OCI-LY3 (cell line): ENCODE data around the gene KAT6B.

Experiments used
- H2AFZ ChIP-seq: fragments of 200-600, 300-600 bp; shearing (Covaris generic); 2 replicates; pipeline ENCODE4 v1.6.0; 2014; ENCODE audit warnings: antibody characterized with exemption, low read depth, low read length
- H3K27ac ChIP-seq: fragments of 200-600, 300-600 bp; sonication (generic); 2 replicates; pipeline ENCODE4 v1.5.1; 2014; ENCODE audit warnings: mild to moderate bottlenecking, low read length, moderate library complexity, mixed read lengths
- H3K27me3 ChIP-seq: fragments of 200-600, 300-600 bp; sonication (generic); 2 replicates; pipeline ENCODE4 v1.6.1; 2014; ENCODE audit warnings: low read depth, low read length, mixed read lengths
- H3K36me3 ChIP-seq: fragments of 200-600, 300-600 bp; sonication (generic); replicated peaks from 2 replicates; pipeline ENCODE3; 2014; ENCODE audit warnings: low read depth, low read length, mixed read lengths
- H3K4me1 ChIP-seq: fragments of 300-600, 200-600 bp; sonication (generic); 2 replicates; pipeline ENCODE4 v1.6.1; 2014; ENCODE audit warnings: low read length, mixed read lengths
- H3K4me2 ChIP-seq: fragments of 200-600, 300-600 bp; sonication (generic); 2 replicates; pipeline ENCODE4 v1.6.1; 2014; ENCODE audit warnings: low read length, mixed read lengths
- H3K4me3 ChIP-seq: fragments of 300-600, 200-600 bp; sonication (generic); 2 replicates; pipeline ENCODE4 v1.5.1; 2014; ENCODE audit warnings: antibody characterized with exemption, mild to moderate bottlenecking, low read length, moderate library complexity
- H3K79me2 ChIP-seq: fragments of 300-600, 200-600 bp; shearing (Covaris generic); 2 replicates; pipeline ENCODE4 v1.6.1; 2014; ENCODE audit warnings: mild to moderate bottlenecking, low read length, mixed read lengths
- H3K9ac ChIP-seq: fragments of 300-600, 200-600 bp; shearing (Covaris generic); 2 replicates; pipeline ENCODE4 v1.6.0; 2014; ENCODE audit warnings: mild to moderate bottlenecking, low read length, moderate library complexity
- H3K9me3 ChIP-seq: fragments of 200-600, 300-600 bp; shearing (Covaris generic); 2 replicates; pipeline ENCODE4 v1.6.1; 2014; ENCODE audit warnings: low read length, mixed read lengths; ENCODE audit not compliant: insufficient read depth
- H4K20me1 ChIP-seq: fragments of 200-600, 300-600 bp; sonication (generic); 2 replicates; pipeline ENCODE4 v1.6.1; 2016; ENCODE audit warnings: low read length, mixed read lengths; ENCODE audit not compliant: insufficient read depth
- CTCF ChIP-seq: fragments of 200-600, 300-600 bp; sonication (generic); IDR thresholded peaks from 2 replicates; pipeline ENCODE4 v1.5.1; 2014; ENCODE audit warnings: antibody characterized with exemption, low read length, low read depth
- EZH2phosphoT487 ChIP-seq: fragments of 200-600 bp; shearing (Covaris generic); IDR thresholded peaks from 2 replicates; pipeline ENCODE4 v1.6.1; 2018; ENCODE audit warnings: antibody characterized with exemption, mixed run types, low read depth

KAT6B gene

DNA sequence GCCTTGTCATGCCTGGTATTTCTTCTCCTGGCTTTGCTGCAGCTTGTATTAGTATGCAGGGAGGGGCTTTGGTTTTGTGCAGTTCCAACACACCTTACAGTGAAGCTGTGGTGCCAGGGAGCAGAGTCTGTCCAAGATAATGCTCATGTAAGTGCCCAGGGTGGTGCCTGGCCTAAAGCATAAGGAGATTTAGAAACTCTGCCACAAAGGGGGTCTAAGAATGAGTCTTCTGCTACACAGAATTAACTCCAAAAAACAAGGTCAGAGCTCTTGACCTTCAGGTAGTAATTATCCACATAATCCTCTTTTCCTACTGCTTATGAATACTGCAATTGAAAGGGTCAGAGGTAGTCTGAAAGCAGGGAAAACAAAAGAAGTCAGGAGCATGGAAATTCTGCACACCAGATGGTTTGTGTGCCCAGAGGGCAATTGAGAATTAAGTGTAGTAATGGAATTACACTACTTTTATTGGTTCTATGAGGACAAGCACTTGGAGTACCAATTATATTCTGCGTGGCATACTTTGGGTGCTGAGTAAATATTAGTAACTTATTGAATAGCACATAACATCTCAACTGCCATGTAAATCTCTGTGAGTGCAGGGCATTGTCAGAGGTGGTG is 121.5 kb downstream of the KAT6B start:
- H3K9ac ChIP-seq = no peak overlapping the region

GRCh38 chr10:74949034-74949832 is 122.8 kb downstream of the KAT6B start:
- peaks cover 15% of the 10 kb centered on the region for H3K4me1 ChIP-seq

More for the DNA sequence above, 121.5 kb downstream of the KAT6B start:
- no peaks in the 10 kb centered on the region for H3K27me3 ChIP-seq
- H3K4me3 ChIP-seq = no peak overlapping the region
- H3K4me1 ChIP-seq = peaks cover 15% of the 10 kb centered on the region
- no peaks in the 10 kb centered on the region for H4K20me1 ChIP-seq
- H3K9me3 ChIP-seq = no peaks in the 10 kb centered on the region
- no peak overlapping the region for H2AFZ ChIP-seq
- H3K27ac ChIP-seq = no peak overlapping the region
- H3K36me3 ChIP-seq = no peaks in the 10 kb centered on the region
- no peaks in the 10 kb centered on the region for H3K79me2 ChIP-seq
- no peak for TF ChIP-seq EZH2phosphoT487
- TF ChIP-seq CTCF = no peak
- H3K4me2 ChIP-seq = no peak overlapping the region

DNA sequence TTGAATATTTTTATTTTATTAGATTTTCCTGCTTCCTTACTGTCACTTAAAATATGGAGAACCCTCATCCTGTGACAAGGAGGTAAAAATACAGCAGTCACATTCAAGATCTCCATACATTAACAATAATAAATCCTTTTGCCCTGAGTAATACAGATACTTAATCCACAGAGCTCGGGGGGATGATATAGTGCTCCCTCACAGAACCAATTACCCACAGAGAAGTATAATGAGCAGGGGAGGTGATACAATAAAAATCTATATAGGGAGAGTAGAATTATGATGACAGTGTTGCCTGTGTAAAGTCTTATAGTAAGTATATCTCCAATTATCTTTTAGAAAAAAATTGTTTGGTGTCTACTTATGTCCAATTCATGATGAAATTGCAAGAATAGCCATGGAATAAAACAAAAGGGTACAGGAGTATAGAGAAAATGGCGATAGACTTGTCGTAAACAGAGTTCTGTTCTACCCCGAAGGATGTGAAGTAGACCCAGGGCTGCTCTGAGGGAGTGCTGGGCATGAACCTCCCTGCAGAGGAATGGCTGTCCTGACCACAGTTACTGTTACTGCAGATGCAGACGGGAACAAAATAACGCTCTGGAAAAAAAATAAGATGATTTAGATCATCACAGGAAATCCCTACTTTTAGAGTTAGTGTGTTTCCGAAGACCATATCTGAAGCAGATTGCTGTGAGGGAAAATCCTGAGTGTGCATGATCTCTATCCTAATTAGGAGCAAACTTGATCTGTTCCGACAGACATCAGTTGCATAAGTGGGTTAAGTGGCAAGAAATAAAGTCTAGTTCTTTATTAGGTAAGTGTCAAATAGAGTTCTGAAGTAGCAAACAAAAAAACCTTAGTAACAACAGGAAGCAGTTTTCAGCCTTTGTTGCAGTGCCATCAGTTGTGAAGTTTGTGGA is 123.7 kb downstream of the KAT6B start:
- TF ChIP-seq CTCF = no peak
- no peak for TF ChIP-seq EZH2phosphoT487
- Histone ChIP-seq H3K27me3 (no peaks in the 10 kb centered on the region), H3K4me3 (no peak overlapping the region), H3K4me1 (peaks cover 15% of the 10 kb centered on the region), H3K9me3 (no peaks in the 10 kb centered on the region), H3K79me2 (no peaks in the 10 kb centered on the region), H3K9ac (no peak overlapping the region), H3K36me3 (no peaks in the 10 kb centered on the region), H4K20me1 (no peaks in the 10 kb centered on the region), H2AFZ (no peak overlapping the region), H3K27ac (no peak overlapping the region), H3K4me2 (no peak overlapping the region)

More at GRCh38 chr10:74949034-74949832, 122.8 kb downstream of the KAT6B start:
- Histone ChIP-seq H3K4me2 (no peak overlapping the region), H3K36me3 (no peaks in the 10 kb centered on the region), H3K9me3 (no peaks in the 10 kb centered on the region), H4K20me1 (no peaks in the 10 kb centered on the region), H3K9ac (no peak overlapping the region), H3K4me3 (no peak overlapping the region), H3K27me3 (no peaks in the 10 kb centered on the region), H3K27ac (no peak overlapping the region), H2AFZ (no peak overlapping the region), H3K79me2 (no peaks in the 10 kb centered on the region)
- TF ChIP-seq EZH2phosphoT487 (no peak), CTCF (no peak)

DNA sequence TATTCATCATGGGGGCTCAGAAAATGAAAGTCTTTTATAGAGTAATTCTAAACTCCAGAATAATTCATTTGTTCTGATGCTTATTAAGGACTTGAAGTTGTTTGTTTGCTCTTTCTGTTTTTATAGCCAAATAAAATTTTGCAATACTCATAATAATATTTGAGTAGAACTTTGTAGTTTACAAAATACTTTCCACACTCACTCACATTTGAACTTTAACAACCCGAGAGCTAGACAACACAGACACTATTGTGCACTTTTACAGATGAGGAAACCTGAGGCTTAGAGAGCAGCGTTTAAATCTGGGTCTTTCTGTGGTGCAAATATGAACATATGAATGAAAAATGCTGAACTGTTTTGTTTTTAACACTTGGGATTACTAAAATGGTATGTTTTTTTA is 126.8 kb downstream of the KAT6B start:
- H3K27ac ChIP-seq = no peak overlapping the region
- no peak overlapping the region for H3K4me3 ChIP-seq
- H3K4me1 ChIP-seq = peaks cover 3% of the 10 kb centered on the region; the same call in 1 of the 2 replicates
- no peak for TF ChIP-seq EZH2phosphoT487
- no peak for TF ChIP-seq CTCF
- no peaks in the 10 kb centered on the region for H3K27me3 ChIP-seq
- no peak overlapping the region for H2AFZ ChIP-seq
- no peaks in the 10 kb centered on the region for H3K36me3 ChIP-seq
- H3K79me2 ChIP-seq = no peaks in the 10 kb centered on the region
- no peaks in the 10 kb centered on the region for H3K9me3 ChIP-seq
- H3K9ac ChIP-seq = no peak overlapping the region
- no peak overlapping the region for H3K4me2 ChIP-seq
- H4K20me1 ChIP-seq = no peaks in the 10 kb centered on the region
